Psoas muscle (tissue), 8 donors: ENCODE measurements around the gene MCTP1. TPM values are rescaled to one million over a fixed set of nuclear protein-coding genes. Genes with fewer than 3 reads are reported as not detected.

ENCODE experiments used
- ATAC-seq, 4 donors: fragments of 200-7000 bp; cut with Tn5 transposase; one replicate each; pipeline ENCODE4 v1.9.1; 2020; ENCODE audit warnings: moderate library complexity in 3 of 4, mild to moderate bottlenecking in 2 of 4
- DNase-seq, 2 donors: peaks; one replicate each; pipeline ENCODE4 v3.0.0-alpha.2; 2020
- H3K27ac ChIP-seq: fragments of 200-600 bp; one replicate; pipeline ENCODE4 v1.8.0; 2022
- H3K27me3 ChIP-seq, 3 donors: fragments of 200-600 bp in 1 of 3; one replicate each; pipeline versions ENCODE4 v1.6.1 to v1.8.0; 2013 to 2022; ENCODE audit warnings: low read length in 2 of 3, mild to moderate bottlenecking in 2 of 3, moderate library complexity in 1 of 3; ENCODE audit not compliant: insufficient read depth in 3 of 3
- H3K36me3 ChIP-seq, 2 donors: fragments of 200-600 bp in 1 of 2; one replicate each; pipeline versions ENCODE4 v1.6.1 to v1.8.0; 2013 to 2022; ENCODE audit warnings: low read depth in 1 of 2, mild to moderate bottlenecking in 1 of 2, moderate library complexity in 1 of 2; ENCODE audit not compliant: insufficient read depth in 1 of 2
- H3K4me1 ChIP-seq: fragments of 200-600 bp; one replicate; pipeline ENCODE4 v1.8.0; 2022
- H3K4me3 ChIP-seq: fragments of 200-600 bp; one replicate; pipeline ENCODE4 v1.8.0; 2022; ENCODE audit warnings: mild to moderate bottlenecking
- H3K9me3 ChIP-seq: fragments of 200-600 bp; one replicate; pipeline ENCODE4 v1.8.0; 2022
- WGBS, 3 donors: extraction: QIAGEN DNeasy Blood & Tissue Kit; methylation state at CpG; one replicate each; pipeline versions ENCODE4 v1.1.6 to v1.1.7; 2013; 5-methylcytosine and 5-hydroxymethylcytosine counted together
- intact Hi-C, 2 donors: fragments of 100-400 bp; cut with DNase I; formaldehyde crosslinking; loops; one replicate each; pipeline versions ENCODE4 v1.11.0 to v1.14.2; 2022
- polyA plus RNA-seq, 3 donors: library from polyadenylated mRNA; stranded (reverse); fragments of 200-250 nt; gene quantifications; one replicate each; pipeline ENCODE4 v1.2.3, GENCODE V29; 2013
- total RNA-seq, 4 donors: library from RNA; stranded (reverse); fragmentation: NEBNext Ultra II Directional in 2 of 4; extraction: Animal tissue kit (Norgen Biotek cat#: 25700) in 2 of 4; gene quantifications; one replicate each; pipeline versions ENCODE4 v1.2.1 to v1.2.4, GENCODE V29; 2021 to 2023
- TF ChIP-seq, protein P1 (sequence below): fragments of 200-600 bp; IDR thresholded peaks from one replicate; pipeline ENCODE4 v1.8.0; 2022; ENCODE audit warnings: antibody characterized with exemption
- donor health status: healthy with polysubstance abuse.
- donor health status: DM: no; HTN: no; CAD: no; lungs with moderate emphysema.
- donor health status: Bipolar disorder and iron deficiency.
- donor health status: healthy.
- donor health status: DM: yes; HTN: yes; CAD: no.
- donor health status: DM: no; HTN: no; CAD: no.
- donor health status: DM: no; HTN: no; CAD: no.
- donor health status: DM: yes; HTN: yes; CAD: no.

The MCTP1 gene
- total and polyA plus RNA-seq, 7 donors: 1.4 to 8.8 (median 3.5) TPM

DNA sequence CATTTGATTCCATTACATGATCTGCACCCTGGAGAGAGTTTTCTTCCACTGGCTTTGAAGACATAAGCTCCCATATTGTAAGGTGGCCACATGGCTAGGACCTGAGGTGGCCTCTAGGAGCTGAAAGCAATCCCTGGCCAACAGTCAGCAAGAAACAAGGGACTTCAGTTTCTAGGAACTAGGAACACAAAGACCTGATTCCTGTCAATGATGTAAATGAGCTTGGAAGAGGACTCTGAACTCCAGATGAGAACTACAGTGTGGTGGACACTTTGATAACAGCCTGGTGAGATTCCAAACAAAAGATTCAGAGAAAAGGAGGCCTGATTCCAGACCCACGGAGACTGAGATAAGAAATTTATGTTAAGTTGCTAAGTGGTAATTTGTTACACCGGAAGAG, 129.0 kb downstream of the MCTP1 start:
- H3K9me3 ChIP-seq: no peaks in the 10 kb centered on the region
- ATAC-seq: no peak
- H3K4me3 ChIP-seq: no peak overlapping the region
- no peaks in the 10 kb centered on the region for H3K27me3 ChIP-seq
- WGBS, 3 donors: 83 to 89% (median 88%) methylated on average over 2 of the region's 2 CpGs
- TF ChIP-seq, protein P1, sequence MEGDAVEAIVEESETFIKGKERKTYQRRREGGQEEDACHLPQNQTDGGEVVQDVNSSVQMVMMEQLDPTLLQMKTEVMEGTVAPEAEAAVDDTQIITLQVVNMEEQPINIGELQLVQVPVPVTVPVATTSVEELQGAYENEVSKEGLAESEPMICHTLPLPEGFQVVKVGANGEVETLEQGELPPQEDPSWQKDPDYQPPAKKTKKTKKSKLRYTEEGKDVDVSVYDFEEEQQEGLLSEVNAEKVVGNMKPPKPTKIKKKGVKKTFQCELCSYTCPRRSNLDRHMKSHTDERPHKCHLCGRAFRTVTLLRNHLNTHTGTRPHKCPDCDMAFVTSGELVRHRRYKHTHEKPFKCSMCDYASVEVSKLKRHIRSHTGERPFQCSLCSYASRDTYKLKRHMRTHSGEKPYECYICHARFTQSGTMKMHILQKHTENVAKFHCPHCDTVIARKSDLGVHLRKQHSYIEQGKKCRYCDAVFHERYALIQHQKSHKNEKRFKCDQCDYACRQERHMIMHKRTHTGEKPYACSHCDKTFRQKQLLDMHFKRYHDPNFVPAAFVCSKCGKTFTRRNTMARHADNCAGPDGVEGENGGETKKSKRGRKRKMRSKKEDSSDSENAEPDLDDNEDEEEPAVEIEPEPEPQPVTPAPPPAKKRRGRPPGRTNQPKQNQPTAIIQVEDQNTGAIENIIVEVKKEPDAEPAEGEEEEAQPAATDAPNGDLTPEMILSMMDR: no peak
- no peak overlapping the region for H3K27ac ChIP-seq
- no peaks in the 10 kb centered on the region for H3K36me3 ChIP-seq
- intact Hi-C loops: no loop called here
- H3K4me1 ChIP-seq: no peaks in the 10 kb centered on the region
- no peak for DNase-seq

DNA sequence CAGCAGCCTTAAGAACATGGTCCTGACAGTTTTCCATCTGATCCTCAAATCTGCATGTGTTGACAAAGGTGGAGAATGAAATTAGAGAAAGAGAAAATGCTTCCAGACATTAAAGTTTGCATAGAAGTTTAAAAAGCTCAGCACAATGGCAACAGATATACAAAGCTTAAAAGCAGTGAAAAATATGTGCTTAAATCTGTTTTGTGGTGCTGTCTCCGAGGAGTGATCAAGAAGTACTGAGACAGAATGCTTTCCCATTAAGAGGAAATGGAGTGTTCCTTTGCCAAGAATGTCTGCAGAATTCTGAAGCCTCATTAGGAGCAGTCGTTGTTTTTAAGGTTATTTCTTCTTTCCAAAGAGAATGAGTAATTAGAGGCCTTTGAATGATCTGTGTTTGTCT, 131.4 kb downstream of the MCTP1 start:
- no peak for DNase-seq
- Histone ChIP-seq H3K9me3 (no peaks in the 10 kb centered on the region), H3K27ac (no peak overlapping the region), H3K4me1 (no peaks in the 10 kb centered on the region), H3K36me3 (no peaks in the 10 kb centered on the region), H3K27me3 (no peaks in the 10 kb centered on the region), H3K4me3 (no peak overlapping the region)
- WGBS, 3 donors: 22 to 26% (median 23%) methylated on average over 2 of the region's 2 CpGs
- ATAC-seq: no peak
- intact Hi-C loops: no loop called here
- TF ChIP-seq, protein P1: no peak

DNA sequence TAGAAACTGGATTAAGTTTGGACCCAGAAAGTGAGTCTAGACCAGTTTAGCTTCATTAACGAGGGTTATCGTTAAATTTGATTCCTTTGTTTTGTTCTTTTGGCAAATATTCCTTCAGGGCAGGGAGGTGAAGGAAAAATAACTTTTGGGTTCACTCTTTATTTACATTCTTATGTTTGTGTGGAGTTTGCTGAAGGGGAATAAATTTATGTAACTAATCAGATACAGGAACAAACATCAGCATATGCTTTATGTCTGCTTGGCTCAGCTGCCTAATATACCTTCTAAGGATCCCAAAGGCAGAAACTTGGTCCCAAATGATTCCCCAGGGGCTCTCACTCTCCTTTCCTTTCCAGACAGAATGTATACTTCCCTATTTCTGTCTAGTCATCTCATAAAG, 132.4 kb downstream of the MCTP1 start:
- no peak overlapping the region for H3K27ac ChIP-seq
- H3K9me3 ChIP-seq: no peaks in the 10 kb centered on the region
- H3K27me3 ChIP-seq: no peaks in the 10 kb centered on the region
- ATAC-seq (no peak), DNase-seq (no peak)
- no peaks in the 10 kb centered on the region for H3K4me1 ChIP-seq
- TF ChIP-seq, protein P1: no peak
- H3K36me3 ChIP-seq: no peaks in the 10 kb centered on the region
- intact Hi-C loops: no loop called here
- 28 to 39% (median 37%) methylated on average over 2 of the region's 2 CpGs for WGBS, 3 donors
- H3K4me3 ChIP-seq: no peak overlapping the region

DNA sequence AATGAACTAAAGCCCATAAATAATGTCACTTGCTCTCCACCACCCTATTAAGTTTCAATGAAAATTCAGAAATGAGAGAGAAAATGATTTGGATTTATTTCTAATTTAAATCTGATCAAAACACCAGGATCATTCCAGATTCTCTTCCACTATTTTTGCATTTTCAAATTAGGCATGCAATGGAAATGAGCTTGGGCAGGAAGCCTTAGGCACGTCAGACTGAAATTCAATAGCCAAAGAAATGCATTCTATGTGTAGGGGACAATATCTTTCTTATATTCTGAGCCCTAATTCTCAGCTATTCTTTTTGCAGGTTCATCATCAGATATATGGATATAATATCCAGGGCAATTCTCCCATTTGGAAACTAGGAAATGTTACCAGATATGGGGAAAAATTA, 132.8 kb downstream of the MCTP1 start:
- H3K36me3 ChIP-seq: no peaks in the 10 kb centered on the region
- H3K4me3 ChIP-seq: no peak overlapping the region
- intact Hi-C loops: no loop called here
- ATAC-seq (no peak), DNase-seq (no peak)
- 9 to 22% (median 17%) methylated on average over 1 of the region's 1 CpG for WGBS, 3 donors
- H3K27ac ChIP-seq: no peak overlapping the region
- no peaks in the 10 kb centered on the region for H3K9me3 ChIP-seq
- H3K4me1 ChIP-seq: no peaks in the 10 kb centered on the region
- no peaks in the 10 kb centered on the region for H3K27me3 ChIP-seq
- TF ChIP-seq, protein P1: no peak

DNA sequence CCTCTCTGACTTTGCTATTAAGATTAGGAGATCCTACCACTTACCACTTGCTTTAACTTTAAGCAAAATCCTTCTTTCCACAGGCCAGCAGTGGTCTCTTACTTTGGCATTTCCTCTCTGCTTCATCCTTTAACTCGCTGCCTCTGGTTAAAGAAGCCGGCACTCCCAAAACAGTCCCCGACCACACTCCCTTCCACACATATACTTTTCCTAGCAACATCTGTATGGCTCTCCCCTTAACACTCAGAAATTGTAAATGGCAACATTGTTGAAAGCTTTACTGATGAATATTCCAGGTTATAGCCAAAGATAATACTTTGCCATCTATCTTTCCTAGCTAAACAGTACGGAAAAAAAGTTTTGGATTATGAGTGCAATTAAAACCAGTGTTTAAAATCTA, 133.2 kb downstream of the MCTP1 start:
- DNase-seq: no peak
- TF ChIP-seq, protein P1: no peak
- H3K27ac ChIP-seq: no peak overlapping the region
- no peaks in the 10 kb centered on the region for H3K9me3 ChIP-seq
- WGBS, 3 donors: 26 to 42% (median 29%) methylated on average over 4 of the region's 4 CpGs
- ATAC-seq: no peak
- H3K36me3 ChIP-seq: no peaks in the 10 kb centered on the region
- no peak overlapping the region for H3K4me3 ChIP-seq
- no peaks in the 10 kb centered on the region for H3K4me1 ChIP-seq
- no peaks in the 10 kb centered on the region for H3K27me3 ChIP-seq
- intact Hi-C loops: no loop called here
